Activated T-cell treated with anti-CD3 and anti-CD28 coated beads, Interleukin-2, amount 50 U/mL, for 24 hours (primary cell): ENCODE results near the gene BTN3A1.

Experiments used
- DNase-seq: peaks from one replicate; pipeline ENCODE4 v3.0.0-alpha.2; 2020
- H3K27ac Mint-ChIP-seq: 2 replicates; pipeline ENCODE4 v1.8.0; 2020; ENCODE audit warnings: mild to moderate bottlenecking, mixed read lengths
- H3K27me3 Mint-ChIP-seq: 2 replicates; pipeline ENCODE4 v1.8.0; 2020; ENCODE audit warnings: mixed read lengths
- H3K36me3 Mint-ChIP-seq: 2 replicates; pipeline ENCODE4 v1.8.0; 2020; ENCODE audit warnings: low read depth, mixed read lengths
- H3K4me1 Mint-ChIP-seq: 2 replicates; pipeline ENCODE4 v1.8.0; 2020; ENCODE audit warnings: low read depth, mixed read lengths
- H3K4me3 Mint-ChIP-seq: 2 replicates; pipeline ENCODE4 v1.8.0; 2020; ENCODE audit warnings: mild to moderate bottlenecking, moderate library complexity, mixed read lengths
- H3K9me3 Mint-ChIP-seq: 2 replicates; pipeline ENCODE4 v1.8.0; 2020; ENCODE audit warnings: mixed read lengths

BTN3A1 gene

DNA sequence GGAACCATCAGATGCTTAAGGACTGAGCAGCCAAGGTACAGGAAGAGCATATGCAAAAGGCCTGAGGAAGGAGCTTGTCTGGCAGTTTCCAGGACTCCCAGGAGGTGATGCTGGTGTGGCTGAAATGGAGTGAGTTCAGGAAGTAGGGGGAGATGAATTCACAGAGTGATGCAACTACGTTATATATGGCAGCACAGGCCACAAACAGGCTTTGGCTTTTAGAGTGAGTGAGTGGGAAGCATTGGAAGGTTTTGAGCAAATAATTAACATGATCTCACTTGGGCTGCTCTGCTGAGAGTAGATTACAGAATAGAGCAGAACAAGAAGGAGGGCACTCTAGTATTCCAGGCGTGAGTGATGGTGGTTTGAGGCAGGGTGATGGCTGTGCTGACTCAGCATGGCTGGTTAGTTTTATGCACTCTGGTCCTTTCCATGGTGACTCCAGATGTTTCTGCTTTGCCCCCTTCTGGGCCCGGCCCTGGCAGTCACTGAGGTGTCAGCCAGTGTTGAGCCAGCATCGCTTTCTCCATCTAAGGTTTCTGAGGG is 12.7 kb upstream of the BTN3A1 start:
- no peaks in the 10 kb centered on the region for H3K9me3 Mint-ChIP-seq
- no peak overlapping the region for H3K27ac Mint-ChIP-seq
- H3K4me1 Mint-ChIP-seq: peaks cover 8% of the 10 kb centered on the region
- no peak for DNase-seq
- no peak overlapping the region for H3K4me3 Mint-ChIP-seq
- H3K36me3 Mint-ChIP-seq: peaks cover 51% of the 10 kb centered on the region
- H3K27me3 Mint-ChIP-seq: no peaks in the 10 kb centered on the region

- no peak overlapping the region for H3K4me3 Mint-ChIP-seq
- DNase-seq: no peak
- H3K27ac Mint-ChIP-seq: no peak overlapping the region
- no peaks in the 10 kb centered on the region for H3K9me3 Mint-ChIP-seq
- H3K36me3 Mint-ChIP-seq: peaks cover 46% of the 10 kb centered on the region
- peaks cover 5% of the 10 kb centered on the region for H3K4me1 Mint-ChIP-seq
- H3K27me3 Mint-ChIP-seq: no peaks in the 10 kb centered on the region
These were observed 11.5 kb upstream of the BTN3A1 start for GRCh38 chr6:26390531-26390930.

DNA sequence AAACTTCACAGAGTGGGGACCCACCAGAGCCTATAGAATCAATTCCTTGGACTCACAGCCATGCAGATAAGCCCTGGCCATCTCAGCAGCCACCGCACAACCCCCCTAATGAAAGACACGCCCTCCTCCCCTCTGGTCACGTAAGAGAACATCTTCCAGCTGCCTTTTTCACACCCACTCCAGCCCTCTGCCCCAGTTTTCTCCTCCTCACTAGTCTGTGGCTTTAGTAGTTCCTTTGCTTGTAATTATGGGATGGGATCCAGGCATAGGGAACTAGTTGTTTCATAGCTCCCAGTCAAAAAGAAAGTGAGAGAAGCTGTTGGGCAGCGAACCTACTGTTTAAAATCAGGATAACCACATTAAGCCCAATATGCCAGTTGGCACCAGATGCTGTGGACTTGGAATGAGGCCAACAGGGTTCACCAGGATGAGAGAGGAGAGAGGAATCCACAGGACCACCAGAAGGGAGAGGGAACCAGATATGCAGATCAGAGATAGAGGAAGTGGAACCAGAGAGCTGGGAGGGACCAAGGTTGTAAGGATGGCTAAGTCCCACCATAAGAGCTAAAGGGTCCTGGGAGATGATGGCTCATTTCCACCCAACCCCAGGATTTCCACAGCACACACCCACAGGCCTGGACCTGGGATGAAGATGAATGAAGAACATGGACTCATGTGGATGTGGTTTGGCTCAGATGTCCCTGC is 9.0 kb upstream of the BTN3A1 start:
- no peak for DNase-seq
- peaks cover 4% of the 10 kb centered on the region for H3K4me1 Mint-ChIP-seq
- H3K36me3 Mint-ChIP-seq: peaks cover 41% of the 10 kb centered on the region
- H3K27me3 Mint-ChIP-seq: no peaks in the 10 kb centered on the region
- no peaks in the 10 kb centered on the region for H3K9me3 Mint-ChIP-seq
- no peak overlapping the region for H3K4me3 Mint-ChIP-seq
- no peak overlapping the region for H3K27ac Mint-ChIP-seq

- Mint-ChIP-seq H3K4me3 (no peak overlapping the region), H3K27ac (no peak overlapping the region), H3K4me1 (peaks cover 2% of the 10 kb centered on the region), H3K9me3 (no peaks in the 10 kb centered on the region), H3K36me3 (peaks cover 33% of the 10 kb centered on the region), H3K27me3 (no peaks in the 10 kb centered on the region)
- DNase-seq: no peak
These were observed 7.8 kb upstream of the BTN3A1 start for GRCh38 chr6:26394289-26394688.

- Mint-ChIP-seq H3K4me3 (no peak overlapping the region), H3K36me3 (peaks cover 8% of the 10 kb centered on the region), H3K4me1 (peaks cover 23% of the 10 kb centered on the region), H3K9me3 (no peaks in the 10 kb centered on the region), H3K27me3 (no peaks in the 10 kb centered on the region), H3K27ac (no peak overlapping the region)
- DNase-seq: no peak
These were observed 3.5 kb upstream of the BTN3A1 start for GRCh38 chr6:26398555-26398954.

GRCh38 chr6:26400626-26401025 is 1.4 kb upstream of the BTN3A1 start:
- DNase-seq: no peak
- H3K4me1 Mint-ChIP-seq: peaks cover 43% of the 10 kb centered on the region
- peaks cover 20% of the 10 kb centered on the region for H3K36me3 Mint-ChIP-seq
- H3K27me3 Mint-ChIP-seq: no peaks in the 10 kb centered on the region
- H3K4me3 Mint-ChIP-seq: peak overlapping the region; percentile 93
- peak overlapping the region; percentile 98 for H3K27ac Mint-ChIP-seq
- no peaks in the 10 kb centered on the region for H3K9me3 Mint-ChIP-seq

DNA sequence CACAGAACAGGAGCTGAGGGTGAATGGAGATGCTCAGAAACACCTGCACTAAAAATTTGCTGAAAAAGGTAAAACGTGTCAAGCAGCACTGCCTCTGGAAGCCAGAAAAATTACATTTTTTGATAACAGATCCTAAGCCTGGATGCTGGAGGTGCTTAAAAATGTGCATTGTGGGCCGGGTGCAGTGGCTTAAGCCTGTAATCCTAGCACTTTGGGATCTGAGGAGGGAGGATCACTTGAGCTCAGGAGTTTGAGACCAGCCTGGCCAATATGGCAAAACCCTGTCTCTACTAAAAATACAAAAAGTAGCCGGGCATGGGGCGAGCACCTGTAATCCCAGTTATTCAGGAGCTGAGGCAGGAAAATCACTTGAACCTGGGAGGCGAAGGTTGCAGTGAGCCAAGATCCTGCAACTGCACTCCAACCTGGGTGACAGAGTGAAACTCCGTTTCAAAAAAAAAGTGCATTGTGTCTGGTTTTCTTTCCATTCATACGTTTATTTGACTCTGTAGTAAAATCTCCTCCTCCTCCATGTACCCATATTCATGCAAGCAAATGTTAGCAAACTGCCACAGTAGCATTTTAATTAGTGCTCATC is 587 bp upstream of the BTN3A1 start:
- Mint-ChIP-seq H3K4me1 (peaks cover 49% of the 10 kb centered on the region), H3K27ac (peak overlapping the region; percentile 98), H3K27me3 (no peaks in the 10 kb centered on the region), H3K4me3 (peak overlapping the region; percentile 93), H3K9me3 (no peaks in the 10 kb centered on the region), H3K36me3 (peaks cover 27% of the 10 kb centered on the region)
- DNase-seq: no peak

- Mint-ChIP-seq H3K4me3 (peak overlapping the region; percentile 93), H3K4me1 (peaks cover 67% of the 10 kb centered on the region), H3K27me3 (no peaks in the 10 kb centered on the region), H3K9me3 (no peaks in the 10 kb centered on the region), H3K36me3 (peaks cover 49% of the 10 kb centered on the region), H3K27ac (no peak overlapping the region)
- DNase-seq: no peak
These were observed 1.8 kb downstream of the BTN3A1 start for GRCh38 chr6:26403893-26404292.

- H3K4me1 Mint-ChIP-seq: peaks cover 69% of the 10 kb centered on the region
- no peak for DNase-seq
- peaks cover 53% of the 10 kb centered on the region for H3K36me3 Mint-ChIP-seq
- peak overlapping the region; percentile 17 for H3K27ac Mint-ChIP-seq
- no peaks in the 10 kb centered on the region for H3K9me3 Mint-ChIP-seq
- no peaks in the 10 kb centered on the region for H3K27me3 Mint-ChIP-seq
- H3K4me3 Mint-ChIP-seq: peak overlapping the region; percentile 93
These were observed 2.5 kb downstream of the BTN3A1 start for GRCh38 chr6:26404546-26404945.

GRCh38 chr6:26408828-26409730 is 7.0 kb downstream of the BTN3A1 start:
- Mint-ChIP-seq H3K9me3 (no peaks in the 10 kb centered on the region), H3K4me3 (no peak overlapping the region), H3K36me3 (peaks cover 88% of the 10 kb centered on the region), H3K27ac (no peak overlapping the region), H3K4me1 (peaks cover 43% of the 10 kb centered on the region), H3K27me3 (no peaks in the 10 kb centered on the region)
- no peak for DNase-seq

- peaks cover 5% of the 10 kb centered on the region for H3K9me3 Mint-ChIP-seq
- DNase-seq: no peak
- H3K4me1 Mint-ChIP-seq: peaks cover 23% of the 10 kb centered on the region
- peak overlapping the region; percentile 16 for H3K27ac Mint-ChIP-seq
- H3K36me3 Mint-ChIP-seq: peaks cover 80% of the 10 kb centered on the region
- H3K4me3 Mint-ChIP-seq: no peak overlapping the region
- no peaks in the 10 kb centered on the region for H3K27me3 Mint-ChIP-seq
These were observed 9.7 kb downstream of the BTN3A1 start for GRCh38 chr6:26411751-26412150.

- no peak overlapping the region for H3K4me3 Mint-ChIP-seq
- no peak for DNase-seq
- H3K9me3 Mint-ChIP-seq: peaks cover 9% of the 10 kb centered on the region
- peaks cover 18% of the 10 kb centered on the region for H3K4me1 Mint-ChIP-seq
- H3K27ac Mint-ChIP-seq: peak overlapping the region; percentile 16
- H3K36me3 Mint-ChIP-seq: peaks cover 79% of the 10 kb centered on the region
- no peaks in the 10 kb centered on the region for H3K27me3 Mint-ChIP-seq
These were observed 10.2 kb downstream of the BTN3A1 start for GRCh38 chr6:26412228-26412627.

DNA sequence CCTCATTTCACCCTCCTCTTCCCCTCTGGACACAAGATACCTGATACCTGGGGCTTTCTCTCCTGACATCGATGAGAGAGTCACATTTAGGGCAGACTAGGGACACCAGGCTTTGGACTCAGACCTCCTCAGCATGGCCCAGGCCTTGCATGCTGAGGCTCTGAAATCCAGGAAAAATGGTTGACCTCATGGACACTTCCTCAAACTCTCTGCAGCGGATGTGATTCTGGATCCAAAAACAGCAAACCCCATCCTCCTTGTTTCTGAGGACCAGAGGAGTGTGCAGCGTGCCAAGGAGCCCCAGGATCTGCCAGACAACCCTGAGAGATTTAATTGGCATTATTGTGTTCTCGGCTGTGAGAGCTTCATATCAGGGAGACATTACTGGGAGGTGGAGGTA is 10.9 kb downstream of the BTN3A1 start:
- Mint-ChIP-seq H3K4me1 (peaks cover 11% of the 10 kb centered on the region), H3K4me3 (no peak overlapping the region), H3K27ac (no peak overlapping the region), H3K27me3 (no peaks in the 10 kb centered on the region), H3K9me3 (peaks cover 14% of the 10 kb centered on the region), H3K36me3 (peaks cover 77% of the 10 kb centered on the region)
- no peak for DNase-seq

GRCh38 chr6:26414281-26414680 is 12.2 kb downstream of the BTN3A1 start:
- no peak for DNase-seq
- Mint-ChIP-seq H3K27ac (no peak overlapping the region), H3K27me3 (no peaks in the 10 kb centered on the region), H3K36me3 (peaks cover 69% of the 10 kb centered on the region), H3K9me3 (peaks cover 22% of the 10 kb centered on the region), H3K4me1 (peaks cover 6% of the 10 kb centered on the region), H3K4me3 (no peak overlapping the region)
